HepG2 (cell line): ENCODE results near the gene RBM14. TPM values are rescaled to one million over a fixed set of nuclear protein-coding genes. Genes with fewer than 3 reads are reported as not detected.

ENCODE experiments used
- ATAC-seq: fragments of 200-7000 bp; cut with Tn5 transposase; 3 replicates; pipeline ENCODE4 v1.9.1; 2020; ENCODE audit warnings: mild to moderate bottlenecking, moderate library complexity
- BruUV-seq: library from RNA; stranded (reverse); fragments of 400-500 nt; replicated peaks from 2 replicates; lab custom pipeline; 2021; lab: Mats Ljungman, UMichigan
- CTCF ChIA-PET: fragments of 300-600 bp; formaldehyde crosslinking; extraction: SDS; loops from one replicate; lab custom pipeline; 2021; ENCODE audit warnings: low total read pairs, inconsistent platforms, low intra/inter-chr PET ratio; lab: Yijun Ruan, JAX
- POLR2A ChIA-PET: fragments of 350-600 bp; sonication (Branson Sonifier 250); formaldehyde crosslinking; loops from one replicate; lab custom pipeline; 2020; ENCODE audit warnings: antibody characterized with exemption, inconsistent platforms; lab: Yijun Ruan, JAX
- DNase-seq: peaks from one replicate; pipeline ENCODE4 v3.0.0-alpha.2; 2015; ENCODE audit warnings: low spot score
- FAIRE-seq: peaks from 3 replicates; lab custom pipeline; 2011; peaks lifted over from hg19 to GRCh38; lab: Jason Lieb, UNC
- H2AFZ ChIP-seq: one replicate; pipeline ENCODE4 v1.6.1; 2011; ENCODE audit warnings: low read length, inconsistent platforms
- H3K27ac ChIP-seq: fragments of 300-600 bp; 3 replicates; pipeline ENCODE4 v1.8.0; 2011; ENCODE audit warnings: mixed run types, mild to moderate bottlenecking, mixed read lengths, low read length, inconsistent platforms; ENCODE audit not compliant: insufficient read depth; ENCODE audit errors: extremely low read length
- H3K27me3 ChIP-seq, 2 experiments: fragments of 200-600 bp in 1 of 2; 2 replicates in 1 of 2; 3 replicates in 1 of 2; pipeline versions ENCODE4 v1.6.0 to v1.8.0; 2011; ENCODE audit warnings: low read length in 2 of 2, mild to moderate bottlenecking in 2 of 2, moderate library complexity in 2 of 2, inconsistent platforms in 1 of 2; ENCODE audit not compliant: insufficient read depth in 2 of 2, control insufficient read depth in 1 of 2
- H3K36me3 ChIP-seq, 2 experiments: fragments of 200-600 bp in 1 of 2; replicated peaks in 1 of 2; 2 replicates in 1 of 2; 3 replicates in 1 of 2; pipeline versions ENCODE4 v1.5.1 to v1.8.0; 2011; ENCODE audit warnings: low read length in 2 of 2, inconsistent platforms in 1 of 2; ENCODE audit not compliant: insufficient read depth in 2 of 2, control insufficient read depth in 1 of 2
- H3K4me1 ChIP-seq: 2 replicates; pipeline ENCODE4 v1.5.1; 2012; ENCODE audit warnings: low read length, inconsistent platforms; ENCODE audit not compliant: insufficient read depth
- H3K4me2 ChIP-seq: 2 replicates; pipeline ENCODE4 v1.6.0; 2011; ENCODE audit warnings: low read depth, low read length, inconsistent platforms
- H3K4me3 ChIP-seq, 3 experiments: fragments of 200-600 bp in 1 of 3; sonication (generic), shearing (Covaris generic) in 1 of 3; replicated peaks in 1 of 3; 2 replicates each; pipeline ENCODE4 v1.5.1; 2011 to 2016; ENCODE audit warnings: low read length in 3 of 3, inconsistent platforms in 2 of 3, low read depth in 2 of 3, mild to moderate bottlenecking in 2 of 3, control low read depth in 1 of 3, mixed read lengths in 1 of 3; ENCODE audit not compliant: insufficient read depth in 1 of 3
- H3K79me2 ChIP-seq: one replicate; pipeline ENCODE4 v1.6.1; 2011; ENCODE audit warnings: low read length, inconsistent platforms; ENCODE audit not compliant: insufficient read depth
- H3K9ac ChIP-seq: 2 replicates; pipeline ENCODE4 v1.6.0; 2011; ENCODE audit warnings: mild to moderate bottlenecking, low read depth, low read length, inconsistent platforms; ENCODE audit not compliant: insufficient read depth
- H3K9me3 ChIP-seq: 2 replicates; pipeline ENCODE4 v1.5.1; 2012; ENCODE audit warnings: mild to moderate bottlenecking, low read length
- H4K20me1 ChIP-seq: 2 replicates; pipeline ENCODE4 v1.6.0; 2011; ENCODE audit warnings: inconsistent platforms, mild to moderate bottlenecking, low read length, moderate library complexity; ENCODE audit not compliant: insufficient read depth
- ATAD3A ChIP-seq: sonication (generic); formaldehyde crosslinking; IDR thresholded peaks from 2 replicates; pipeline ENCODE4 v1.4.0; 2020; ENCODE audit warnings: missing genetic modification reagents
- DR1 ChIP-seq: sonication (generic); formaldehyde crosslinking; IDR thresholded peaks from 2 replicates; pipeline ENCODE4 v1.8.0; 2021; ENCODE audit warnings: mild to moderate bottlenecking, missing genetic modification reagents, inconsistent platforms
- EEA1 ChIP-seq: sonication (generic); formaldehyde crosslinking; IDR thresholded peaks from 2 replicates; pipeline ENCODE4 v1.5.1; 2020; ENCODE audit warnings: mild to moderate bottlenecking, missing genetic modification reagents, borderline replicate concordance
- GTF2F1 ChIP-seq: fragments of 150-350 bp; IDR thresholded peaks from 2 replicates; pipeline ENCODE4 v1.6.1; 2014; ENCODE audit warnings: low read length
- HIVEP1 ChIP-seq: sonication (generic); formaldehyde crosslinking; IDR thresholded peaks from 2 replicates; pipeline ENCODE4 v1.4.0; 2020; ENCODE audit warnings: mild to moderate bottlenecking, missing genetic modification reagents
- MXI1 ChIP-seq: IDR thresholded peaks from 3 replicates; pipeline ENCODE4 v1.6.1; 2012; ENCODE audit warnings: low read depth, low read length, inconsistent platforms, borderline replicate concordance
- PATZ1 ChIP-seq: sonication (generic); formaldehyde crosslinking; IDR thresholded peaks from 2 replicates; pipeline ENCODE4 v1.4.0; 2020; ENCODE audit warnings: missing genetic modification reagents
- PCBP1 ChIP-seq: fragments of 200-400 bp; formaldehyde crosslinking; IDR thresholded peaks from 2 replicates; pipeline ENCODE4 v1.6.1; 2017; ENCODE audit warnings: mild to moderate bottlenecking, low read depth, low read length, borderline replicate concordance
- RERE ChIP-seq: IDR thresholded peaks from 2 replicates; pipeline ENCODE4 v1.6.1; 2016; ENCODE audit warnings: low read depth, missing genetic modification reagents, missing compliant biosample characterization
- SP1 ChIP-seq, 2 experiments: fragments of 450-650 bp in 1 of 2; sonication (generic) in 1 of 2; formaldehyde crosslinking in 1 of 2; IDR thresholded peaks; 2 replicates each; pipeline versions ENCODE4 v1.4.0 to v1.6.1; 2016 to 2020; ENCODE audit warnings: missing genetic modification reagents in 1 of 2
- TCF7L2 ChIP-seq: IDR thresholded peaks from 2 replicates; pipeline ENCODE4 v1.6.1; 2011; ENCODE audit warnings: mild to moderate bottlenecking, low read depth, low read length, moderate library complexity
- ZNF672 ChIP-seq: sonication (generic); formaldehyde crosslinking; IDR thresholded peaks from 2 replicates; pipeline ENCODE4 v1.8.1; 2022; ENCODE audit warnings: missing genetic modification reagents
- ZNF746 ChIP-seq: sonication (generic); formaldehyde crosslinking; IDR thresholded peaks from 2 replicates; pipeline ENCODE4 v1.8.0; 2022; ENCODE audit warnings: mild to moderate bottlenecking, missing genetic modification reagents
- ZNF883 ChIP-seq: sonication (generic); formaldehyde crosslinking; IDR thresholded peaks from 2 replicates; pipeline ENCODE4 v1.5.1; 2020; ENCODE audit warnings: mild to moderate bottlenecking, missing genetic modification reagents; ENCODE audit errors: not compliant biosample characterization
- WGBS: methylation state at CpG from one replicate; pipeline ENCODE4 v1.1.6; 2017; ENCODE audit warnings: low lambda C conversion rate; 5-methylcytosine and 5-hydroxymethylcytosine counted together
- in situ Hi-C: cut with HindIII; loops from 2 replicates; pipeline ENCODE4 v1.10.0; 2017; ENCODE audit warnings: low pct_unique_long_range_greater_than_20kb; ENCODE audit not compliant: extremely low pct_ligation_motif_present
- intact Hi-C: fragments of 100-400 bp; cut with micrococcal nuclease; formaldehyde crosslinking; loops from one replicate; pipeline ENCODE4 v1.10.0; 2022; ENCODE audit not compliant: unreplicated experiment
- polyA plus RNA-seq, 8 experiments: library from polyadenylated mRNA; depleted of rRNA in 3 of 8; stranded (reverse) in 7 of 8; unstranded in 1 of 8; fragments of >200 nt; fragmentation: Illumina TruSeq in 4 of 8; extraction: Trizol in 4 of 8; gene quantifications; 2 replicates each; pipeline versions ENCODE4 v1.2.1 to v1.2.3, GENCODE V29; 2011 to 2016; ENCODE audit warnings: low read depth in 4 of 8, missing spikeins in 1 of 8, mixed read lengths in 1 of 8; ENCODE audit not compliant: insufficient read depth in 1 of 8
- total RNA-seq, 5 experiments: library from RNA; depleted of rRNA; stranded (reverse); fragments of >200 nt; fragmentation: Illumina TruSeq; extraction: Trizol; gene quantifications; 2 replicates each; pipeline ENCODE4 v1.2.3, GENCODE V29; 2016; ENCODE audit warnings: low read depth in 1 of 5
- TF ChIP-seq, protein P1 (sequence below): sonication (generic); formaldehyde crosslinking; IDR thresholded peaks from 2 replicates; pipeline ENCODE4 v1.5.0; 2020; ENCODE audit warnings: mild to moderate bottlenecking, missing genetic modification reagents

Gene RBM14
- total and polyA plus RNA-seq, 2 of the 13 experiments (the other 11 are each of a cell fraction or from before 2014, with no cell fraction given), result 12.7 to 44.1 TPM

- Histone ChIP-seq H3K36me3 (peaks cover 41 to 85% of the 10 kb centered on the region in 2 experiments), H3K4me2 (no peak overlapping the region), H4K20me1 (peaks cover 52% of the 10 kb centered on the region), H3K27me3 (no peaks in the 10 kb centered on the region), H3K27ac (no peak overlapping the region), H3K9me3 (no peaks in the 10 kb centered on the region), H2AFZ (no peak overlapping the region), H3K4me1 (peaks cover 29% of the 10 kb centered on the region), H3K4me3 (no peak overlapping the region), H3K9ac (no peak overlapping the region), H3K79me2 (peaks cover 99% of the 10 kb centered on the region)
- no TSS peak for BruUV-seq
- POLR2A ChIA-PET, result interaction anchor here (2.8 to 10.6 kb wide), 2 partner anchors 9 to 12 kb away, joined by 12 to 211 read pairs; partner anchors contain the start of genes RBM14 and RBM4
- DNase-seq (no peak), FAIRE-seq (no peak), ATAC-seq (peak; percentile 12; the same call in 2 of the 3 replicates)
- intact Hi-C loops (no loop called here), in situ Hi-C loops (no loop called here)
- WGBS, result 95% methylated on average over 8 of the region's 9 CpGs
- CTCF ChIA-PET, result no interaction called here
- TF ChIP-seq ZNF746 (CRISPR knock-in tag), result no peak
- TF ChIP-seq ZNF883 (CRISPR knock-in tag), result no peak
- no peak for TF ChIP-seq SP1 (IDR thresholded peaks at IDR 0.05)
- no peak for TF ChIP-seq SP1 (CRISPR knock-in tag; IDR thresholded peaks at IDR 0.05)
- TF ChIP-seq EEA1 (CRISPR knock-in tag), result no peak
- no peak for TF ChIP-seq GTF2F1
- no peak for TF ChIP-seq TCF7L2
- no peak for TF ChIP-seq PCBP1
- no peak for TF ChIP-seq ATAD3A (CRISPR knock-in tag)
- TF ChIP-seq PATZ1 (CRISPR knock-in tag), result no peak
- TF ChIP-seq MXI1, result no peak
- no peak for TF ChIP-seq DR1 (CRISPR knock-in tag)
- no peak for TF ChIP-seq ZNF672 (CRISPR knock-in tag)
- TF ChIP-seq HIVEP1 (CRISPR knock-in tag), result no peak
- no peak for TF ChIP-seq RERE (CRISPR knock-in tag)
- TF ChIP-seq, protein P1, sequence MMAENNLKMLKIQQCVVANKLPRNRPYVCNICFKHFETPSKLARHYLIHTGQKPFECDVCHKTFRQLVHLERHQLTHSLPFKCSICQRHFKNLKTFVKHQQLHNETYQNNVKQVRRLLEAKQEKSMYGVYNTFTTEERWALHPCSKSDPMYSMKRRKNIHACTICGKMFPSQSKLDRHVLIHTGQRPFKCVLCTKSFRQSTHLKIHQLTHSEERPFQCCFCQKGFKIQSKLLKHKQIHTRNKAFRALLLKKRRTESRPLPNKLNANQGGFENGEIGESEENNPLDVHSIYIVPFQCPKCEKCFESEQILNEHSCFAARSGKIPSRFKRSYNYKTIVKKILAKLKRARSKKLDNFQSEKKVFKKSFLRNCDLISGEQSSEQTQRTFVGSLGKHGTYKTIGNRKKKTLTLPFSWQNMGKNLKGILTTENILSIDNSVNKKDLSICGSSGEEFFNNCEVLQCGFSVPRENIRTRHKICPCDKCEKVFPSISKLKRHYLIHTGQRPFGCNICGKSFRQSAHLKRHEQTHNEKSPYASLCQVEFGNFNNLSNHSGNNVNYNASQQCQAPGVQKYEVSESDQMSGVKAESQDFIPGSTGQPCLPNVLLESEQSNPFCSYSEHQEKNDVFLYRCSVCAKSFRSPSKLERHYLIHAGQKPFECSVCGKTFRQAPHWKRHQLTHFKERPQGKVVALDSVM (CRISPR knock-in tag), result no peak
Observed at GRCh38 chr11:66625752-66626149, 9.3 kb downstream of the RBM14 start.
